Smooth muscle cell (in vitro differentiated cells): Measurements from ENCODE around the gene KCNK1. TPM values are rescaled to one million over a fixed set of nuclear protein-coding genes. Genes with fewer than 3 reads are reported as not detected.

Experiments used
- DNase-seq: peaks from one replicate; lab custom pipeline; 2025; ENCODE audit not compliant: unreplicated experiment; lab: John Stamatoyannopoulos, UW
- H2AFZ ChIP-seq: fragments of 200-600 bp; sonication (generic); 2 replicates; pipeline ENCODE4 v1.6.0; 2016; ENCODE audit warnings: antibody characterized with exemption, low read depth, mild to moderate bottlenecking
- H3F3A ChIP-seq: fragments of 200-600 bp; sonication (generic); 2 replicates; pipeline ENCODE4 v1.6.0; 2017; ENCODE audit warnings: antibody characterized with exemption, low read depth
- H3K27ac ChIP-seq: fragments of 200-600 bp; sonication (generic); 2 replicates; pipeline ENCODE4 v1.5.1; 2016; ENCODE audit warnings: low read depth, mild to moderate bottlenecking
- H3K27me3 ChIP-seq: fragments of 200-600 bp; sonication (generic); 2 replicates; pipeline ENCODE4 v1.6.1; 2016; ENCODE audit warnings: low read depth, mild to moderate bottlenecking
- H3K36me3 ChIP-seq: fragments of 200-600 bp; sonication (generic); 2 replicates; pipeline ENCODE4 v1.5.1; 2016; ENCODE audit warnings: low read depth
- H3K4me1 ChIP-seq: fragments of 200-600 bp; sonication (generic); 2 replicates; pipeline ENCODE4 v1.5.1; 2016; ENCODE audit warnings: low read depth
- H3K4me2 ChIP-seq: fragments of 200-600 bp; sonication (generic); 2 replicates; pipeline ENCODE4 v1.6.0; 2016; ENCODE audit warnings: mild to moderate bottlenecking
- H3K4me3 ChIP-seq: fragments of 200-600 bp; sonication (generic); 2 replicates; pipeline ENCODE4 v1.5.1; 2016; ENCODE audit warnings: mild to moderate bottlenecking
- H3K79me2 ChIP-seq: fragments of 200-600 bp; sonication (generic); 2 replicates; pipeline ENCODE4 v1.6.0; 2016; ENCODE audit warnings: low read depth, mild to moderate bottlenecking
- H3K9ac ChIP-seq: fragments of 200-600 bp; sonication (generic); 2 replicates; pipeline ENCODE4 v1.6.0; 2016; ENCODE audit warnings: low read depth
- H3K9me3 ChIP-seq: fragments of 200-600 bp; sonication (generic); replicated peaks from 2 replicates; pipeline ENCODE4 v1.5.1; 2016; ENCODE audit warnings: low read depth
- H4K20me1 ChIP-seq: fragments of 200-600 bp; sonication (generic); 2 replicates; pipeline ENCODE4 v1.6.0; 2016; ENCODE audit warnings: low read depth
- WGBS: methylation state at CpG from one replicate; pipeline ENCODE4 v1.1.7; 2016; ENCODE audit warnings: low lambda C conversion rate; 5-methylcytosine and 5-hydroxymethylcytosine counted together
- polyA plus RNA-seq: library from polyadenylated mRNA; unstranded; fragments of >200 nt; fragmentation: Nextera tagmentation; extraction: Ambion mirVana; gene quantifications from 2 replicates; pipeline ENCODE4 v1.2.1, GENCODE V29; 2016
- total RNA-seq: library from RNA; depleted of rRNA; stranded (reverse); fragments of >200 nt; gene quantifications from 2 replicates; pipeline ENCODE4 v1.2.3, GENCODE V29; 2014
- TF ChIP-seq, protein P1 (sequence below): fragments of 200-600 bp; sonication (generic); IDR thresholded peaks from 2 replicates; pipeline ENCODE4 v1.5.1; 2017; ENCODE audit warnings: borderline replicate concordance, mild to moderate bottlenecking, antibody characterized with exemption; ENCODE audit not compliant: insufficient read depth, poor library complexity, severe bottlenecking

KCNK1 gene
- total and polyA plus RNA-seq, 2 experiments from 2014 or later, result 16.6 to 16.8 TPM

DNA sequence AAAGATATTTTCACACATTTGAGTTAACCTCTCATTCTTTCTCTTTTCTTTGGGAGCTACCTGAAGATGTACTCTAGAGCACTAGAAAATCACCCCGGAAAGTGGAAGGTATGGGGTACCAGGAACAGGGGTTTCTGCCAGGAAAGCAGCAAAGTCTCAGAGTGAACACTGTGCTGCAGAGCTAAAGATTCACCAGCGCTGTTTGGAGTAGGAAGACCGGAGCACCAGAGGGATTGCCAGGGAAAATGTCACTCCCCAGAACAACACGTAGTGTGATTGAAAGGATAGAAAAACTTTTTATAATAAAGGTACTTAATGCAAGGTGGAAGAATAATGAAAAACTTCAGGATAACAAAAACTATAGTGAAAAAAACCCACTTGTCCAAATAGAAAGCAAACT, 26.7 kb upstream of the KCNK1 start:
- TF ChIP-seq, protein P1, sequence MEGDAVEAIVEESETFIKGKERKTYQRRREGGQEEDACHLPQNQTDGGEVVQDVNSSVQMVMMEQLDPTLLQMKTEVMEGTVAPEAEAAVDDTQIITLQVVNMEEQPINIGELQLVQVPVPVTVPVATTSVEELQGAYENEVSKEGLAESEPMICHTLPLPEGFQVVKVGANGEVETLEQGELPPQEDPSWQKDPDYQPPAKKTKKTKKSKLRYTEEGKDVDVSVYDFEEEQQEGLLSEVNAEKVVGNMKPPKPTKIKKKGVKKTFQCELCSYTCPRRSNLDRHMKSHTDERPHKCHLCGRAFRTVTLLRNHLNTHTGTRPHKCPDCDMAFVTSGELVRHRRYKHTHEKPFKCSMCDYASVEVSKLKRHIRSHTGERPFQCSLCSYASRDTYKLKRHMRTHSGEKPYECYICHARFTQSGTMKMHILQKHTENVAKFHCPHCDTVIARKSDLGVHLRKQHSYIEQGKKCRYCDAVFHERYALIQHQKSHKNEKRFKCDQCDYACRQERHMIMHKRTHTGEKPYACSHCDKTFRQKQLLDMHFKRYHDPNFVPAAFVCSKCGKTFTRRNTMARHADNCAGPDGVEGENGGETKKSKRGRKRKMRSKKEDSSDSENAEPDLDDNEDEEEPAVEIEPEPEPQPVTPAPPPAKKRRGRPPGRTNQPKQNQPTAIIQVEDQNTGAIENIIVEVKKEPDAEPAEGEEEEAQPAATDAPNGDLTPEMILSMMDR, result no peak
- Histone ChIP-seq H3K4me3 (no peak overlapping the region), H3F3A (no peaks in the 10 kb centered on the region), H3K27me3 (no peaks in the 10 kb centered on the region), H4K20me1 (no peaks in the 10 kb centered on the region), H2AFZ (no peak overlapping the region), H3K9me3 (no peaks in the 10 kb centered on the region), H3K4me1 (peaks cover 16% of the 10 kb centered on the region), H3K4me2 (no peak overlapping the region), H3K79me2 (no peaks in the 10 kb centered on the region), H3K9ac (no peak overlapping the region), H3K27ac (no peak overlapping the region), H3K36me3 (no peaks in the 10 kb centered on the region)
- 82% methylated on average over 4 of the region's 4 CpGs for WGBS
- no peak for DNase-seq

DNA sequence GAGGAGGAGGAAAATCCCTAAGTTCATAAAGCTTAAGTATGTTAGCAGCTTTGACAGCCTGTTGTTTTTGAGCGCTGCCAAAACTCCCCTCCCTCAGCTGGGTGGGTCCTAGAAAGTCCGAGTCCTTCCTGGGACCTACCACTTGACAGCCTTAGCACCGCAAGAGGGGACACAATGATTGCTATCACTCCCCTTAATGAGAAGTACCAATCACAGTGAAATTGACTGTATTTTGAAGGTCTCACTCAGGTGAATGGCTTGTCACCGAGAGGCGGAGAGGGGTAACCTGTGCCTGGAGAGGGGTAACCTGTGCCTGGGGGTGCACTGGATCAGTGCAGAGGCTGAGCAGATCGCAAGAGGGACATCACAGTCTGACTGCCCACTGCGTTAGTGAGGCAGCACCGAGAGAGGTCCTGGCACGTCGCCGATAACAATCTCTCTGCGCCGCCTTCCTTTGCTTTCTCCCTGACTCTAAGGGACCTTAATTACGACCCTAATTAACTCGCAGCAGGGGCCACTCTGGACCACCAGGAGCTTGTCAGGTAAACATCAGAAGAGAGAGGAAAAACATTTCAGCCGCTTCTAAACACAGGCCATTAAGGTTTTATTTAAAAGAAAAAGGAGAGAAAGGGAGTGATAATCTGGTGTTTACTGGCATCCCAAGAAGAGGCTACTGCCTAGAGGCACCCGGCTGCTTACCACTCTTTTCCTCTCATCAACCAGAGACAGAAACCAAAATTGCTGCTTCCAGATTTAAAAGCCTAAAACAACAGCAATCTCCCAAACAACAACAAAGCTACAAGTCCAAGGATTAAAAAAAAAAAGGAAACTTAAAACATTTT, 25.7 kb upstream of the KCNK1 start:
- peaks cover 16% of the 10 kb centered on the region for H3K4me1 ChIP-seq
- peak overlapping the region; percentile 39 for H3K4me3 ChIP-seq
- 15% methylated on average over 17 of the region's 17 CpGs for WGBS
- no peak for DNase-seq
- H3F3A ChIP-seq, result no peaks in the 10 kb centered on the region
- no peaks in the 10 kb centered on the region for H4K20me1 ChIP-seq
- H3K27ac ChIP-seq, result no peak overlapping the region
- H3K9me3 ChIP-seq, result no peaks in the 10 kb centered on the region
- H2AFZ ChIP-seq, result peak overlapping the region; percentile 96
- no peaks in the 10 kb centered on the region for H3K27me3 ChIP-seq
- H3K36me3 ChIP-seq, result no peaks in the 10 kb centered on the region
- TF ChIP-seq, protein P1, result no peak
- no peaks in the 10 kb centered on the region for H3K79me2 ChIP-seq
- H3K9ac ChIP-seq, result no peak overlapping the region
- peak overlapping the region; percentile 87 for H3K4me2 ChIP-seq

- no peak overlapping the region for H3K9ac ChIP-seq
- no peak overlapping the region for H3K4me3 ChIP-seq
- H3K9me3 ChIP-seq, result no peaks in the 10 kb centered on the region
- no peaks in the 10 kb centered on the region for H3K79me2 ChIP-seq
- TF ChIP-seq, protein P1, result no peak
- no peaks in the 10 kb centered on the region for H4K20me1 ChIP-seq
- no peak overlapping the region for H3K4me2 ChIP-seq
- H3F3A ChIP-seq, result no peaks in the 10 kb centered on the region
- H3K4me1 ChIP-seq, result no peaks in the 10 kb centered on the region
- WGBS, result 45% methylated on average over 2 of the region's 2 CpGs
- H3K27me3 ChIP-seq, result no peaks in the 10 kb centered on the region
- H3K27ac ChIP-seq, result no peak overlapping the region
- H2AFZ ChIP-seq, result no peak overlapping the region
- H3K36me3 ChIP-seq, result no peaks in the 10 kb centered on the region
- DNase-seq, result no peak
These were observed 16.4 kb upstream of the KCNK1 start for GRCh38 chr1:233597489-233597901.

- no peaks in the 10 kb centered on the region for H3F3A ChIP-seq
- no peak overlapping the region for H3K4me2 ChIP-seq
- no peak overlapping the region for H3K4me3 ChIP-seq
- WGBS, result 75% methylated on average over 8 of the region's 8 CpGs
- no peaks in the 10 kb centered on the region for H3K27me3 ChIP-seq
- H3K9me3 ChIP-seq, result no peaks in the 10 kb centered on the region
- TF ChIP-seq, protein P1, result no peak
- no peak overlapping the region for H3K9ac ChIP-seq
- no peaks in the 10 kb centered on the region for H3K36me3 ChIP-seq
- no peak overlapping the region for H2AFZ ChIP-seq
- H3K4me1 ChIP-seq, result no peaks in the 10 kb centered on the region
- no peak overlapping the region for H3K27ac ChIP-seq
- DNase-seq, result no peak
- no peaks in the 10 kb centered on the region for H3K79me2 ChIP-seq
- H4K20me1 ChIP-seq, result no peaks in the 10 kb centered on the region
These were observed 14.9 kb upstream of the KCNK1 start for GRCh38 chr1:233598891-233599541.
